ENCODE data around the gene ADCYAP1R1.

DNA sequence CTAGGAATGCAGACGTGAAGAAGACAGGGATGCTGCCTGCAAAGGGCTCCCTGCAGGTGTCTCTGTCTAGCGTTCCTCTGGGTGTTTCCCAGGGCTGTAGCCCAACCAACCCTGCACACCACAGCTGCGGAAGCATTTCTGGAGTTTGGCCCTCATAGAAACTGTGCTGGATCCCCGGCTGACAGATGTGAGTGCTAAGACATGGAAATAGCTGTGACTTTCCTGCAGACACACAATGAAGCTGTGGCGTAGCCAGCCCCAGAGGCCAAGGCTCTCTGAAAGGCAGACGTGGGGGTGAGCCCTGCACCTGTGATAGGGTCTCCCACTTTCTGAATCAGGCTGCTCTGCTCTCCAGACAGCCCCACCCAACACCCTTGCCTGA is 44.8 kb downstream of the ADCYAP1R1 start:
- TF ChIP-seq, protein P1, sequence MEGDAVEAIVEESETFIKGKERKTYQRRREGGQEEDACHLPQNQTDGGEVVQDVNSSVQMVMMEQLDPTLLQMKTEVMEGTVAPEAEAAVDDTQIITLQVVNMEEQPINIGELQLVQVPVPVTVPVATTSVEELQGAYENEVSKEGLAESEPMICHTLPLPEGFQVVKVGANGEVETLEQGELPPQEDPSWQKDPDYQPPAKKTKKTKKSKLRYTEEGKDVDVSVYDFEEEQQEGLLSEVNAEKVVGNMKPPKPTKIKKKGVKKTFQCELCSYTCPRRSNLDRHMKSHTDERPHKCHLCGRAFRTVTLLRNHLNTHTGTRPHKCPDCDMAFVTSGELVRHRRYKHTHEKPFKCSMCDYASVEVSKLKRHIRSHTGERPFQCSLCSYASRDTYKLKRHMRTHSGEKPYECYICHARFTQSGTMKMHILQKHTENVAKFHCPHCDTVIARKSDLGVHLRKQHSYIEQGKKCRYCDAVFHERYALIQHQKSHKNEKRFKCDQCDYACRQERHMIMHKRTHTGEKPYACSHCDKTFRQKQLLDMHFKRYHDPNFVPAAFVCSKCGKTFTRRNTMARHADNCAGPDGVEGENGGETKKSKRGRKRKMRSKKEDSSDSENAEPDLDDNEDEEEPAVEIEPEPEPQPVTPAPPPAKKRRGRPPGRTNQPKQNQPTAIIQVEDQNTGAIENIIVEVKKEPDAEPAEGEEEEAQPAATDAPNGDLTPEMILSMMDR (IDR thresholded peaks at IDR 0.05) = no peak
- TF ChIP-seq POLR2A (IDR thresholded peaks at IDR 0.05) = no peak
